H1 (cell line): Measurements from ENCODE around the gene RORB. TPM values are rescaled to one million over a fixed set of nuclear protein-coding genes. Genes with fewer than 3 reads are reported as not detected.

ENCODE experiments used
- CTCF ChIA-PET: fragments of 300-600 bp; sonication (Branson Sonifier 250); formaldehyde crosslinking; loops from one replicate; lab custom pipeline; 2021; ENCODE audit not compliant: partially characterized antibody; lab: Charles Lee
- POLR2A ChIA-PET: fragments of 300-600 bp; sonication (Branson Sonifier 250); formaldehyde crosslinking; loops from one replicate; lab custom pipeline; 2021; ENCODE audit warnings: inconsistent platforms; ENCODE audit not compliant: partially characterized antibody; lab: Charles Lee
- DNase-seq, 2 experiments: peaks; one replicate each; pipeline versions ENCODE4 v3.0.0 to v3.0.0-alpha.2; 2010 to 2022; ENCODE audit warnings: low spot score in 2 of 2, low read depth in 1 of 2, mixed read lengths in 1 of 2
- FAIRE-seq: peaks from 2 replicates; lab custom pipeline; 2011; peaks lifted over from hg19 to GRCh38; lab: Jason Lieb, UNC
- H2AFZ ChIP-seq: 2 replicates; pipeline ENCODE4 v1.8.1; 2012; ENCODE audit warnings: low read length, inconsistent platforms
- H2AK5ac ChIP-seq: 2 replicates; pipeline ENCODE4 v1.6.1; 2013; ENCODE audit warnings: low read depth, low read length
- H2BK120ac ChIP-seq: replicated peaks from 2 replicates; pipeline ENCODE3; 2013; ENCODE audit warnings: low read depth, low read length, inconsistent platforms
- H2BK12ac ChIP-seq: 2 replicates; pipeline ENCODE4 v1.6.1; 2013; ENCODE audit warnings: low read depth, low read length
- H2BK15ac ChIP-seq: 2 replicates; pipeline ENCODE4 v1.6.1; 2013; ENCODE audit warnings: low read length
- H2BK20ac ChIP-seq: 2 replicates; pipeline ENCODE4 v1.6.1; 2013; ENCODE audit warnings: low read length
- H2BK5ac ChIP-seq: 2 replicates; pipeline ENCODE4 v1.6.1; 2013; ENCODE audit warnings: low read depth, low read length
- H3K14ac ChIP-seq: 2 replicates; pipeline ENCODE4 v1.6.1; 2013; ENCODE audit warnings: inconsistent platforms; ENCODE audit not compliant: insufficient read length
- H3K18ac ChIP-seq: 2 replicates; pipeline ENCODE4 v1.6.1; 2013; ENCODE audit warnings: low read length; ENCODE audit errors: extremely low read depth
- H3K23ac ChIP-seq: 2 replicates; pipeline ENCODE4 v1.6.1; 2013; ENCODE audit warnings: inconsistent platforms; ENCODE audit not compliant: insufficient read length
- H3K23me2 ChIP-seq: 2 replicates; pipeline ENCODE4 v1.6.1; 2013; ENCODE audit warnings: low read depth, low read length
- H3K27ac ChIP-seq: 2 replicates; pipeline ENCODE4 v1.6.1; 2011; ENCODE audit warnings: low read depth, low read length, inconsistent platforms
- H3K27me3 ChIP-seq, 4 experiments: replicated peaks in 1 of 4; 1 replicate in 1 of 4; 2 replicates in 3 of 4; pipeline versions ENCODE4 v1.6.1 to v1.8.1; 2011 to 2013; ENCODE audit warnings: low read length in 3 of 4, mild to moderate bottlenecking in 3 of 4, inconsistent platforms in 2 of 4, mixed read lengths in 2 of 4, moderate library complexity in 1 of 4; ENCODE audit not compliant: control insufficient read depth in 3 of 4, insufficient read depth in 3 of 4; ENCODE audit errors: extremely low read depth in 1 of 4
- H3K36me3 ChIP-seq, 4 experiments: 2 replicates each; pipeline versions ENCODE4 v1.6.1 to v1.8.1; 2011 to 2013; ENCODE audit warnings: mild to moderate bottlenecking in 4 of 4, low read length in 3 of 4, moderate library complexity in 2 of 4, control low read depth in 1 of 4, inconsistent platforms in 1 of 4; ENCODE audit not compliant: insufficient read depth in 4 of 4, control insufficient read depth in 2 of 4
- H3K4ac ChIP-seq: replicated peaks from 2 replicates; pipeline ENCODE3; 2013; ENCODE audit warnings: low read length, low read depth, mixed read lengths, inconsistent platforms; ENCODE audit not compliant: insufficient read length
- H3K4me1 ChIP-seq, 4 experiments: replicated peaks in 1 of 4; 1 replicate in 1 of 4; 2 replicates in 3 of 4; pipeline versions ENCODE4 v1.6.1 to v1.8.1; 2011 to 2013; ENCODE audit warnings: low read length in 3 of 4, inconsistent platforms in 2 of 4, mixed read lengths in 1 of 4; ENCODE audit not compliant: insufficient read depth in 4 of 4, control insufficient read depth in 3 of 4
- H3K4me2 ChIP-seq, 2 experiments: 2 replicates each; pipeline versions ENCODE4 v1.6.1 to v1.8.1; 2011 to 2013; ENCODE audit warnings: low read depth in 2 of 2, low read length in 2 of 2, control low read depth in 1 of 2, inconsistent platforms in 1 of 2, mild to moderate bottlenecking in 1 of 2; ENCODE audit not compliant: insufficient read depth in 1 of 2
- H3K4me3 ChIP-seq, 4 experiments: fragments of 200-600, 300-600 bp in 1 of 4; sonication (generic), shearing (Covaris generic), sonication (Bioruptor Twin) in 1 of 4; 2 replicates each; pipeline versions ENCODE4 v1.5.1 to v1.8.1; 2011 to 2016; ENCODE audit warnings: low read length in 4 of 4, low read depth in 3 of 4, control low read depth in 2 of 4, inconsistent platforms in 2 of 4, mild to moderate bottlenecking in 2 of 4, mixed read lengths in 1 of 4, moderate library complexity in 1 of 4; ENCODE audit not compliant: insufficient read depth in 2 of 4; ENCODE audit errors: extremely low read depth in 1 of 4
- H3K56ac ChIP-seq: replicated peaks from 2 replicates; pipeline ENCODE3; 2013; ENCODE audit warnings: low read depth, mild to moderate bottlenecking, mixed read lengths, low read length, inconsistent platforms; ENCODE audit not compliant: insufficient read length
- H3K79me1 ChIP-seq: 2 replicates; pipeline ENCODE4 v1.6.1; 2013; ENCODE audit warnings: low read depth, low read length, control low read depth
- H3K79me2 ChIP-seq, 2 experiments: 2 replicates each; pipeline versions ENCODE4 v1.6.1 to v1.8.1; 2012 to 2013; ENCODE audit warnings: low read length in 2 of 2, mild to moderate bottlenecking in 2 of 2, inconsistent platforms in 1 of 2; ENCODE audit not compliant: insufficient read depth in 2 of 2, control insufficient read depth in 1 of 2
- H3K9ac ChIP-seq, 4 experiments: replicated peaks in 1 of 4; 1 replicate in 1 of 4; 2 replicates in 3 of 4; pipeline versions ENCODE4 v1.6.1 to v1.8.1; 2011 to 2013; ENCODE audit warnings: low read depth in 3 of 4, low read length in 3 of 4, control low read depth in 2 of 4, mild to moderate bottlenecking in 2 of 4, moderate library complexity in 2 of 4, inconsistent platforms in 1 of 4; ENCODE audit errors: extremely low read depth in 1 of 4
- H3K9me3 ChIP-seq, 2 experiments: 2 replicates each; pipeline versions ENCODE4 v1.6.1 to v1.8.1; 2012 to 2013; ENCODE audit warnings: mild to moderate bottlenecking in 2 of 2, moderate library complexity in 2 of 2, control low read depth in 1 of 2, inconsistent platforms in 1 of 2, low read depth in 1 of 2, low read length in 1 of 2, mixed read lengths in 1 of 2; ENCODE audit not compliant: insufficient read depth in 2 of 2
- H4K20me1 ChIP-seq, 2 experiments: replicated peaks in 1 of 2; 2 replicates each; pipeline versions ENCODE3 to v1.8.1; 2011 to 2013; ENCODE audit warnings: inconsistent platforms in 2 of 2, low read length in 2 of 2, mild to moderate bottlenecking in 1 of 2; ENCODE audit not compliant: insufficient read depth in 2 of 2, control insufficient read depth in 1 of 2
- H4K5ac ChIP-seq: 2 replicates; pipeline ENCODE4 v1.6.1; 2013; ENCODE audit warnings: low read length, low read depth, mixed read lengths, inconsistent platforms; ENCODE audit not compliant: insufficient read length
- H4K8ac ChIP-seq: 2 replicates; pipeline ENCODE4 v1.8.0; 2013; ENCODE audit warnings: mild to moderate bottlenecking, moderate library complexity, low read length, inconsistent platforms; ENCODE audit not compliant: insufficient read depth; ENCODE audit errors: extremely low read depth
- H4K91ac ChIP-seq: replicated peaks from 2 replicates; pipeline ENCODE3; 2013; ENCODE audit warnings: low read length, mixed read lengths, inconsistent platforms; ENCODE audit not compliant: insufficient read length
- CHD2 ChIP-seq: IDR thresholded peaks from 2 replicates; pipeline ENCODE4 v1.6.1; 2012; ENCODE audit warnings: low read length, improper control_type of control experiment
- GTF2F1 ChIP-seq: IDR thresholded peaks from 2 replicates; pipeline ENCODE4 v1.6.1; 2012; ENCODE audit warnings: low read depth, low read length, improper control_type of control experiment, borderline replicate concordance
- NANOG ChIP-seq: IDR thresholded peaks from 2 replicates; pipeline ENCODE4 v1.6.1; 2011; ENCODE audit warnings: low read length, low read depth, mild to moderate bottlenecking, inconsistent platforms; ENCODE audit not compliant: insufficient read depth, poor library complexity, severe bottlenecking
- NRF1 ChIP-seq: IDR thresholded peaks from 2 replicates; pipeline ENCODE4 v1.6.1; 2011; ENCODE audit warnings: mild to moderate bottlenecking, low read depth, low read length, improper control_type of control experiment
- PHF8 ChIP-seq: fragments of 200-600 bp; sonication (generic); conservative IDR thresholded peaks from 2 replicates; pipeline ENCODE4 v1.7.1; 2012; ENCODE audit warnings: low read depth, mild to moderate bottlenecking, inconsistent platforms, low read length, moderate library complexity
- RXRA ChIP-seq: IDR thresholded peaks from 2 replicates; pipeline ENCODE4 v1.6.1; 2011; ENCODE audit warnings: low read depth, mild to moderate bottlenecking, low read length, moderate library complexity; ENCODE audit not compliant: insufficient read depth
- SP1 ChIP-seq: IDR thresholded peaks from 2 replicates; pipeline ENCODE4 v1.6.1; 2011; ENCODE audit warnings: low read depth, low read length
- SRF ChIP-seq: IDR thresholded peaks from 2 replicates; pipeline ENCODE4 v1.6.1; 2011; ENCODE audit warnings: mild to moderate bottlenecking, low read depth, low read length, moderate library complexity
- USF2 ChIP-seq: IDR thresholded peaks from 2 replicates; pipeline ENCODE4 v1.6.1; 2011; ENCODE audit warnings: low read length, improper control_type of control experiment
- WGBS, 2 experiments: shearing (Covaris generic) in 1 of 2; methylation state at CpG; one replicate each; pipeline versions ENCODE4 v1.1.6 to v1.1.7; 2013 to 2015; ENCODE audit warnings: low lambda C conversion rate in 2 of 2, mixed read lengths in 2 of 2, inconsistent platforms in 1 of 2, low coverage in 1 of 2, missing lambda C conversion rate in 1 of 2; ENCODE audit not compliant: insufficient replicate concordance in 2 of 2, insufficient coverage in 1 of 2, insufficient read length in 1 of 2; ENCODE audit errors: extremely low coverage in 1 of 2, missing lambda C conversion rate in 1 of 2; 5-methylcytosine and 5-hydroxymethylcytosine counted together
- polyA plus RNA-seq, 7 experiments: library from polyadenylated mRNA; depleted of rRNA in 3 of 7; stranded (reverse) in 5 of 7; unstranded in 2 of 7; fragments of >200 nt in 5 of 7; fragments of 200-250 nt in 2 of 7; gene quantifications; 1 replicate in 5 of 7; 2 replicates in 1 of 7; 4 replicates in 1 of 7; pipeline versions ENCODE4 v1.2.1 to v1.2.3, GENCODE V29; 2011 to 2013; ENCODE audit warnings: missing spikeins in 2 of 7, mixed read lengths in 2 of 7
- total RNA-seq: library from RNA; stranded (reverse); fragmentation: NEBNext Ultra II Directional; extraction: Animal tissue kit (Norgen Biotek cat#: 25700); gene quantifications from 2 replicates; pipeline ENCODE4 v1.2.1, GENCODE V29; 2021

The RORB gene
- total and polyA plus RNA-seq, 2 of the 8 experiments (the other 6 are each of a cell fraction or from before 2014, with no cell fraction given): 2.3 to 7.1 TPM

GRCh38 chr9:74511333-74511732, 14.2 kb downstream of the RORB start:
- FAIRE-seq (no peak), DNase-seq (no peak)
- Histone ChIP-seq H3K4me3 (no peak overlapping the region), H3K79me2 (no peaks in the 10 kb centered on the region), H3K79me1 (no peaks in the 10 kb centered on the region), H3K14ac (no peak overlapping the region), H4K8ac (no peak overlapping the region), H2AK5ac (no peak overlapping the region), H3K56ac (no peak overlapping the region), H3K27me3 (no peaks in the 10 kb centered on the region), H3K9ac (no peak overlapping the region), H3K4me1 (no peaks in the 10 kb centered on the region), H2BK12ac (no peak overlapping the region), H4K5ac (no peak overlapping the region), H2BK5ac (no peak overlapping the region), H2BK15ac (no peak overlapping the region), H4K20me1 (no peaks in the 10 kb centered on the region), H3K9me3 (no peaks in the 10 kb centered on the region), H3K4ac (no peak overlapping the region), H3K4me2 (no peak overlapping the region), H2BK20ac (no peak overlapping the region), H2BK120ac (no peak overlapping the region), H3K27ac (no peak overlapping the region), H3K23ac (no peak overlapping the region), H3K23me2 (no peaks in the 10 kb centered on the region), H4K91ac (no peak overlapping the region), H2AFZ (no peak overlapping the region), H3K36me3 (no peaks in the 10 kb centered on the region), H3K18ac (no peak overlapping the region)
- POLR2A ChIA-PET: interaction anchor here (0.5 kb wide), 1 partner anchor 497 kb away, joined by 3 read pairs; no protein-coding TSS in a partner anchor
- 92% methylated on average over 2 of the region's 2 CpGs; no CpG with 5 or more reads in 1 of the 2 experiments for WGBS, 2 experiments
- TF ChIP-seq PHF8 (no peak), NANOG (no peak), GTF2F1 (no peak), USF2 (no peak), CHD2 (no peak), NRF1 (no peak), SRF (no peak), SP1 (no peak), RXRA (no peak)
- CTCF ChIA-PET: no interaction called here
